A549 (cell line): ENCODE data around the gene NDUFB10. TPM values are rescaled to one million over a fixed set of nuclear protein-coding genes. Genes with fewer than 3 reads are reported as not detected.

Experiments
- ATAC-seq, 2 experiments: fragments of 200-7000 bp in 1 of 2; fragments of >200 bp in 1 of 2; cut with Nextera tagmentation in 1 of 2; cut with Tn5 transposase in 1 of 2; 3 replicates each; pipeline versions ENCODE4 v1.8.0 to v1.9.1; 2018 to 2020; ENCODE audit warnings: mild to moderate bottlenecking in 1 of 2, moderate library complexity in 1 of 2
- CTCF ChIA-PET: fragments of 300-600 bp; sonication (Branson Sonifier 250); formaldehyde crosslinking; extraction: SDS; loops from one replicate; lab custom pipeline; 2021; ENCODE audit warnings: antibody characterized with exemption, inconsistent platforms; lab: Yijun Ruan, JAX
- POLR2A ChIA-PET: fragments of 350-600 bp; formaldehyde crosslinking; extraction: SDS; loops from one replicate; lab custom pipeline; 2021; ENCODE audit warnings: antibody characterized with exemption, inconsistent platforms; lab: Yijun Ruan, JAX
- DNase-seq, 2 experiments: peaks; one replicate each; pipeline versions ENCODE4 v3.0.0 to v3.0.0-alpha.2; 2011 to 2016; ENCODE audit warnings: low read depth in 1 of 2, low spot score in 1 of 2
- FAIRE-seq: peaks from 2 replicates; lab custom pipeline; 2011; peaks lifted over from hg19 to GRCh38; lab: Jason Lieb, UNC
- H3K27ac ChIP-seq, 2 experiments: fragments of >200 bp; sonication (Bioruptor Twin); formaldehyde crosslinking; 3 replicates each; pipeline ENCODE4 v1.5.1; 2016 to 2017
- H3K4me1 ChIP-seq: fragments of >200 bp; sonication (Bioruptor Twin); formaldehyde crosslinking; 3 replicates; pipeline ENCODE4 v1.6.1; 2016
- H3K4me2 ChIP-seq: fragments of >200 bp; sonication (Bioruptor Twin); formaldehyde crosslinking; 3 replicates; pipeline ENCODE4 v1.6.1; 2016
- H3K4me3 ChIP-seq: fragments of >200 bp; sonication (Bioruptor Twin); formaldehyde crosslinking; 3 replicates; pipeline ENCODE4 v1.5.1; 2016
- H3K9me3 ChIP-seq: fragments of >200 bp; sonication (Bioruptor Twin); formaldehyde crosslinking; 3 replicates; pipeline ENCODE4 v1.6.1; 2016
- CEBPB ChIP-seq, 2 experiments: fragments of >200 bp in 1 of 2; sonication (Bioruptor Twin) in 1 of 2; formaldehyde crosslinking in 1 of 2; IDR thresholded peaks; 2 replicates each; pipeline ENCODE4 v1.6.1; 2012 to 2016
- EP300 ChIP-seq, 2 experiments: fragments of >200 bp; sonication (Bioruptor Twin); formaldehyde crosslinking; IDR thresholded peaks; 2 replicates in 1 of 2; 3 replicates in 1 of 2; pipeline ENCODE4 v1.6.1; 2016 to 2017
- ESRRA ChIP-seq: fragments of 150-350 bp; IDR thresholded peaks from 2 replicates; pipeline ENCODE4 v1.6.1; 2014; ENCODE audit warnings: mild to moderate bottlenecking, low read length, borderline replicate concordance
- HDAC2 ChIP-seq: fragments of 200-600 bp; sonication (generic); IDR thresholded peaks from 2 replicates; pipeline ENCODE4 v1.6.1; 2016
- HOXB5 ChIP-seq: fragments of 250-450 bp; sonication (Bioruptor Pico); IDR thresholded peaks from 2 replicates; pipeline ENCODE4 v1.5.0; 2020; ENCODE audit warnings: mild to moderate bottlenecking, moderate library complexity
- JUN ChIP-seq, 2 experiments: fragments of >200 bp; sonication (Bioruptor Twin); formaldehyde crosslinking; IDR thresholded peaks; 2 replicates in 1 of 2; 3 replicates in 1 of 2; pipeline ENCODE4 v1.6.1; 2016 to 2017
- NFE2L2 ChIP-seq: fragments of 150-350 bp; conservative IDR thresholded peaks from 2 replicates; pipeline ENCODE4 v1.6.1; 2014; ENCODE audit warnings: low read length
- PBX3 ChIP-seq: IDR thresholded peaks from 2 replicates; pipeline ENCODE4 v1.6.1; 2012
- PHF8 ChIP-seq: fragments of 200-600 bp; sonication (generic); IDR thresholded peaks from 2 replicates; pipeline ENCODE4 v1.6.1; 2016; ENCODE audit warnings: low read depth, mild to moderate bottlenecking, antibody characterized with exemption, moderate library complexity, borderline replicate concordance
- POLR2A ChIP-seq: IDR thresholded peaks from 2 replicates; pipeline ENCODE4 v1.6.1; 2012; ENCODE audit warnings: mild to moderate bottlenecking, low read length
- RARB ChIP-seq: fragments of 250-450 bp; sonication (Bioruptor Pico); IDR thresholded peaks from 2 replicates; pipeline ENCODE4 v1.8.0; 2021; ENCODE audit warnings: mild to moderate bottlenecking, moderate library complexity
- RNF2 ChIP-seq: fragments of 200-600 bp; sonication (generic); IDR thresholded peaks from 2 replicates; pipeline ENCODE4 v1.6.1; 2016; ENCODE audit warnings: low read depth, mild to moderate bottlenecking, antibody characterized with exemption, moderate library complexity, borderline replicate concordance
- SMC3 ChIP-seq: fragments of >200 bp; sonication (Bioruptor Twin); formaldehyde crosslinking; IDR thresholded peaks from 3 replicates; pipeline ENCODE4 v1.6.1; 2018; ENCODE audit warnings: inconsistent platforms
- TFCP2L1 ChIP-seq: fragments of 250-450 bp; sonication (Bioruptor Pico); IDR thresholded peaks from 2 replicates; pipeline ENCODE4 v1.5.0; 2021; ENCODE audit warnings: mild to moderate bottlenecking
- ZNF302 ChIP-seq: fragments of 250-450 bp; sonication (Bioruptor Pico); IDR thresholded peaks from 2 replicates; pipeline ENCODE4 v1.9.0; 2021; ENCODE audit warnings: inconsistent platforms, mild to moderate bottlenecking, moderate library complexity
- ZSCAN20 ChIP-seq: fragments of 250-450 bp; sonication (Bioruptor Pico); IDR thresholded peaks from 2 replicates; pipeline ENCODE4 v1.8.0; 2022; ENCODE audit warnings: mild to moderate bottlenecking, moderate library complexity
- WGBS: methylation state at CpG from one replicate; pipeline ENCODE4 v1.1.6; 2017; ENCODE audit errors: missing lambda C conversion rate; 5-methylcytosine and 5-hydroxymethylcytosine counted together
- polyA plus RNA-seq, 4 experiments: library from polyadenylated mRNA; depleted of rRNA in 3 of 4; stranded (reverse); fragments of >200 nt; fragmentation: RNase III in 1 of 4; extraction: RNeasy Plus Mini Kit Qiagen cat#74134 plus additional on column Dnase treatment in 1 of 4; gene quantifications; 2 replicates in 3 of 4; 3 replicates in 1 of 4; pipeline ENCODE4 v1.2.3, GENCODE V29; 2011 to 2017
- TF ChIP-seq, protein P1 (sequence below): fragments of 250-450 bp; sonication (Bioruptor Pico); IDR thresholded peaks from 2 replicates; pipeline ENCODE4 v1.5.0; 2020; ENCODE audit warnings: low read depth, mild to moderate bottlenecking, moderate library complexity
- TF ChIP-seq, protein P2 (sequence below): IDR thresholded peaks from 2 replicates; pipeline ENCODE4 v1.6.1; 2012
- TF ChIP-seq, protein P3 (sequence below): fragments of 150-350 bp; IDR thresholded peaks from 2 replicates; pipeline ENCODE4 v1.6.1; 2014; ENCODE audit warnings: low read depth, mild to moderate bottlenecking, low read length
- TF ChIP-seq, protein P4 (sequence below): IDR thresholded peaks from 2 replicates; pipeline ENCODE4 v1.6.1; 2012; ENCODE audit warnings: low read depth, borderline replicate concordance

NDUFB10 gene
- polyA plus RNA-seq, 2 of the 4 experiments (the other 2 are of a cell fraction): 198 to 389 TPM

DNA sequence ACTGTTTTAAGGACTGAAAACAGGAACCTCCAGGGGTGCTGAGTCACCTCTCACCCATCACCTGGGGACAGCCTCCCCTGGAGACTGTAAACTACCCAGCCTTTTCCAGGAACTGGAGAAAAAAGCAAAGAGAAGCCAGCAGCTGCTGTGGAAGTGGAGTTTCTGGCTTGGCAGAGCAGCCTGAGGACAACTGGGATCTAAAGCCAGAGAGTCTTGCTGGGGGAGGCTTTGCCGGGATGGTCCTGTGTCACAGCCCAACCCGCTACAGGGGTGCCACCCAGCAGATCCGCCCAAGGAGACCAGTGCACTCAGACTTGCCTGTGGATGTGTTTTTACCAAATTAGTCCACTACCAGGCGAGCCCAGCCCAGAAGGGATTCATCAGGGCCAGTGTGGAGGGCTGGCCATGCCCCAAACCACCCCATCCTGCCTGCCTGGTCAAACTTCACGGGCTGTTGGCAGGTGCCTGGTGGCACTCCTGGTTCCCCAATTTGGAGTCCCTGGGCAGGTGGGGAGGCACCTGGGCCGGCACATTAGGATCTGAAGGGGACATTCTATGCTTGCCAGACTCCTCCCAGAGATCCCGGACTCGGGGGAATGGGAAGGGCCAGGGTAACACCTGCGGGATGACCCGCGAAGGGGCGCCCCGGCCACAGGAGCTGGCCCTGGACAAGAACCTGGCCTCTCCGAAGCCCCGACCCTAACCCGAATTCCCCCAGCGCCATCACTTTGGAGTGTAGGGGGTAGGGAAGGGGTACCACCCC, 17.1 kb upstream of the NDUFB10 start:
- ChIA-PET CTCF (interaction anchor here (0.7 to 7.1 kb wide), 12 partner anchors 10 to 198 kb away, joined by 3 to 63 read pairs (median 6); partner anchors contain the start of genes RNF151 and RPS2), POLR2A (no interaction called here)
- ATAC-seq (peak; percentile 12 to 29; a peak in 5 of 6 replicates), FAIRE-seq (no peak), DNase-seq (no peak)
- Histone ChIP-seq H3K4me3 (peak overlapping the region; percentile 84), H3K9me3 (no peaks in the 10 kb centered on the region), H3K27ac (peak overlapping the region; percentile 79 to 92), H3K4me2 (peak overlapping the region; percentile 86), H3K4me1 (peaks cover 19% of the 10 kb centered on the region)
- WGBS: 25% methylated on average over 13 of the region's 17 CpGs
- no peak for TF ChIP-seq RARB (CRISPR knock-in tag)
- TF ChIP-seq HOXB5 (CRISPR knock-in tag): no peak
- TF ChIP-seq PHF8: no peak
- TF ChIP-seq RNF2: no peak
- TF ChIP-seq SMC3: no peak
- no peak for TF ChIP-seq HDAC2
- TF ChIP-seq EP300 (IDR thresholded peaks at IDR 0.05): no peak
- TF ChIP-seq JUN (IDR thresholded peaks at IDR 0.05): no peak
- TF ChIP-seq, protein P1, sequence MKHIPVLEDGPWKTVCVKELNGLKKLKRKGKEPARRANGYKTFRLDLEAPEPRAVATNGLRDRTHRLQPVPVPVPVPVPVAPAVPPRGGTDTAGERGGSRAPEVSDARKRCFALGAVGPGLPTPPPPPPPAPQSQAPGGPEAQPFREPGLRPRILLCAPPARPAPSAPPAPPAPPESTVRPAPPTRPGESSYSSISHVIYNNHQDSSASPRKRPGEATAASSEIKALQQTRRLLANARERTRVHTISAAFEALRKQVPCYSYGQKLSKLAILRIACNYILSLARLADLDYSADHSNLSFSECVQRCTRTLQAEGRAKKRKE (CRISPR knock-in tag): no peak
- no peak for TF ChIP-seq ESRRA
- TF ChIP-seq ZSCAN20 (CRISPR knock-in tag): no peak
- TF ChIP-seq ZNF302 (CRISPR knock-in tag): no peak

GRCh38 chr16:1942810-1943726, 16.3 kb upstream of the NDUFB10 start, which contains the start of gene MSRB1:
TSS of gene MSRB1 (minus strand) at chr16:1943199. CDS start at chr16:1943156, 43 bp downstream.
- no peaks in the 10 kb centered on the region for H3K9me3 ChIP-seq
- ChIA-PET POLR2A (interaction anchor here (1.0 to 1.9 kb wide), 4 partner anchors 10 to 21 kb away, joined by 3 to 9 read pairs (median 4); partner anchors contain the start of gene RPS2), CTCF (interaction anchor here (1.2 to 7.1 kb wide), 5 partner anchors 11 to 20 kb away, joined by 3 to 63 read pairs (median 7); partner anchors contain the start of gene RPL3L)
- peaks cover 19% of the 10 kb centered on the region for H3K4me1 ChIP-seq
- DNase-seq (peak; percentile 97 to 98), FAIRE-seq (no peak), ATAC-seq (peak; percentile 84 to 93)
- TF ChIP-seq JUN (IDR thresholded peaks at IDR 0.05) (peak in 1 of 2 experiments; percentile 54; a peak in 1 of 5 replicates), PBX3 (no peak), PHF8 (peak; percentile 90), NFE2L2 (no peak), TFCP2L1 (CRISPR knock-in tag) (peak; percentile 62; the same call in 1 of the 2 replicates), POLR2A (peak; percentile 90), CEBPB (IDR thresholded peaks at IDR 0.05) (no peak)
- TF ChIP-seq, protein P2, sequence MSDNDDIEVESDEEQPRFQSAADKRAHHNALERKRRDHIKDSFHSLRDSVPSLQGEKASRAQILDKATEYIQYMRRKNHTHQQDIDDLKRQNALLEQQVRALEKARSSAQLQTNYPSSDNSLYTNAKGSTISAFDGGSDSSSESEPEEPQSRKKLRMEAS: peak; percentile 90
- TF ChIP-seq, protein P3, sequence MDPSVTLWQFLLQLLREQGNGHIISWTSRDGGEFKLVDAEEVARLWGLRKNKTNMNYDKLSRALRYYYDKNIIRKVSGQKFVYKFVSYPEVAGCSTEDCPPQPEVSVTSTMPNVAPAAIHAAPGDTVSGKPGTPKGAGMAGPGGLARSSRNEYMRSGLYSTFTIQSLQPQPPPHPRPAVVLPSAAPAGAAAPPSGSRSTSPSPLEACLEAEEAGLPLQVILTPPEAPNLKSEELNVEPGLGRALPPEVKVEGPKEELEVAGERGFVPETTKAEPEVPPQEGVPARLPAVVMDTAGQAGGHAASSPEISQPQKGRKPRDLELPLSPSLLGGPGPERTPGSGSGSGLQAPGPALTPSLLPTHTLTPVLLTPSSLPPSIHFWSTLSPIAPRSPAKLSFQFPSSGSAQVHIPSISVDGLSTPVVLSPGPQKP: no peak
- TF ChIP-seq, protein P4, sequence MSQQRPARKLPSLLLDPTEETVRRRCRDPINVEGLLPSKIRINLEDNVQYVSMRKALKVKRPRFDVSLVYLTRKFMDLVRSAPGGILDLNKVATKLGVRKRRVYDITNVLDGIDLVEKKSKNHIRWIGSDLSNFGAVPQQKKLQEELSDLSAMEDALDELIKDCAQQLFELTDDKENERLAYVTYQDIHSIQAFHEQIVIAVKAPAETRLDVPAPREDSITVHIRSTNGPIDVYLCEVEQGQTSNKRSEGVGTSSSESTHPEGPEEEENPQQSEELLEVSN: peak; percentile 65; the same call in 1 of the 2 replicates
- H3K4me3 ChIP-seq: peak within 1 kb of the TSS; percentile 84
- 2% methylated on average over 38 of the region's 77 CpGs for WGBS
- peak within 1 kb of the TSS; percentile 89 for H3K4me2 ChIP-seq
- H3K27ac ChIP-seq: peak within 1 kb of the TSS; percentile 79 to 92
